Activated T-cell treated with anti-CD3 and anti-CD28 coated beads for 48 hours (primary cell): ENCODE measurements around the gene MAGEB16.

Experiments used
- DNase-seq: peaks from one replicate; pipeline ENCODE4 v3.0.0-alpha.2; 2020; ENCODE audit warnings: low read depth

The MAGEB16 gene

GRCh38 chrX:35798042-35798441 lies at the start of gene MAGEB16:
MAGEB16 (plus strand) TSS chrX:35798342; CDS start chrX:35802197, 3,855 bp downstream.
- DNase-seq: no peak

- no peak for DNase-seq
These were observed 24.1 kb upstream of the MAGEB16 start for GRCh38 chrX:35773958-35774564.

GRCh38 chrX:35785075-35785474 lies 13.1 kb upstream of the MAGEB16 start:
- DNase-seq: no peak

GRCh38 chrX:35786271-35786670 lies 11.9 kb upstream of the MAGEB16 start:
- no peak for DNase-seq

GRCh38 chrX:35787867-35788266 lies 10.3 kb upstream of the MAGEB16 start:
- no peak for DNase-seq

- DNase-seq: no peak
These were observed 2.3 kb downstream of the MAGEB16 start for GRCh38 chrX:35800474-35800873.

GRCh38 chrX:35809781-35810180 lies 11.6 kb downstream of the MAGEB16 start:
- DNase-seq: no peak

- no peak for DNase-seq
These were observed 21.1 kb downstream of the MAGEB16 start for GRCh38 chrX:35819241-35819640.

- DNase-seq: no peak
These were observed 28.4 kb downstream of the MAGEB16 start for GRCh38 chrX:35826503-35826902.

- DNase-seq: no peak
These were observed 31.4 kb downstream of the MAGEB16 start for GRCh38 chrX:35829501-35829900.

GRCh38 chrX:35841872-35842271 lies 43.7 kb downstream of the MAGEB16 start:
- DNase-seq: no peak

- DNase-seq: no peak
These were observed 44.5 kb downstream of the MAGEB16 start for GRCh38 chrX:35842674-35843073.

- no peak for DNase-seq
These were observed 49.6 kb downstream of the MAGEB16 start for GRCh38 chrX:35847736-35848135.
